Activated naive CD8-positive, alpha-beta T cell (primary cell): ENCODE results near the gene SYNGR3.
A peak's percentile ranks its signal among the peaks of the same experiment; 100 is the strongest.
"Not testable (repeated sequence)": the region's sequence is repeated elsewhere in the genome, so short reads cannot be mapped to it uniquely, and the experiment has no call there.

ENCODE experiments used
- H3K27ac Mint-ChIP-seq: one replicate; pipeline ENCODE4 v1.8.0; 2021; ENCODE audit warnings: mixed read lengths
- H3K27me3 Mint-ChIP-seq: one replicate; pipeline ENCODE4 v1.8.0; 2021; ENCODE audit warnings: mixed read lengths
- H3K36me3 Mint-ChIP-seq: one replicate; pipeline ENCODE4 v1.8.0; 2021; ENCODE audit warnings: mixed read lengths
- H3K4me1 Mint-ChIP-seq: one replicate; pipeline ENCODE4 v1.8.0; 2021; ENCODE audit warnings: low read depth, mixed read lengths
- H3K4me3 Mint-ChIP-seq: one replicate; pipeline ENCODE4 v1.8.0; 2021; ENCODE audit warnings: mild to moderate bottlenecking, mixed read lengths
- H3K9me3 Mint-ChIP-seq: one replicate; pipeline ENCODE4 v1.8.0; 2021; ENCODE audit warnings: low read depth, mixed read lengths

Gene SYNGR3

DNA sequence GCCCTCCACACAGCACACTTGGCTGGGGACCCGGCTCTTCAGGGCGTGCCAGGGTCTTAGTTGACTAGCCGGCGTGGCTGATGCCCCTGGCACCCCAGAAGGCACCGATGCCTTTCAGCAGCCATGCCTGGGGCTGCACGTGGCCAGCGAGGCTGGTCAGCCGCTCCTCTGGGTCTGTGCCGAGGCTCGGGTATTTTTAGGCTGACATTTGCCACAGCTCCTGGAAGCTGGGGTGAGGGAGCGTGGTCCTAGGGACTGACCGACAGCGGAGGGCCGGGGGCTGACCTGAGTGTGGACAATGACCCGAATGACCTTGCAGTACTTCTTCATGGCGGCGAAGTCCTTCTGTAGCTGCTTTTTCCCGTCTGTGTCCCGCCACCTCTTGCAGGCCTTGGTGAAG is 39.2 kb upstream of the SYNGR3 start:
- H3K27me3 Mint-ChIP-seq = no peaks in the 10 kb centered on the region
- H3K27ac Mint-ChIP-seq = no peak overlapping the region
- no peaks in the 10 kb centered on the region for H3K36me3 Mint-ChIP-seq
- no peaks in the 10 kb centered on the region for H3K9me3 Mint-ChIP-seq
- H3K4me1 Mint-ChIP-seq = no peaks in the 10 kb centered on the region
- no peak overlapping the region for H3K4me3 Mint-ChIP-seq

DNA sequence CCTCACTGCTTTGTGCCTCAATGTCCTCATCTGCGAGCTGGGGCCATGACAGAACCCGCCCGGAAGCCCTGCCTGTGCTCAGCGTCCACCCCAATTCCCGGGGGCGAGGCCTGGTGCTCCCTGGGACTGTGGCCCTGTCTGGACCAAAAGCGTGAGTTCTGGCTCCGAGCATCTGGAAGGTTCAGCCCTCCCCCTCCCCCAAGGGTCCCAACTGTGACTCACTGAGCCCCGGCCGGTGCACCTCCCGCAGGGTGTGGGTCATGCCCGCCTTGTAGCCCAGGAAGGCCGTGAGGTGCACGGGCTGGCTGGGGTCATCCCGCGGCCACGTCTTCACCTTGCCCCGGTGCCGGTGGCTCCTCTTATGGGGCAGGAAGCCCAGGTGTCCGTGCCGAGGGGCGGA is 36.0 kb upstream of the SYNGR3 start:
- Mint-ChIP-seq H3K4me1 (no peaks in the 10 kb centered on the region), H3K27me3 (no peaks in the 10 kb centered on the region)

DNA sequence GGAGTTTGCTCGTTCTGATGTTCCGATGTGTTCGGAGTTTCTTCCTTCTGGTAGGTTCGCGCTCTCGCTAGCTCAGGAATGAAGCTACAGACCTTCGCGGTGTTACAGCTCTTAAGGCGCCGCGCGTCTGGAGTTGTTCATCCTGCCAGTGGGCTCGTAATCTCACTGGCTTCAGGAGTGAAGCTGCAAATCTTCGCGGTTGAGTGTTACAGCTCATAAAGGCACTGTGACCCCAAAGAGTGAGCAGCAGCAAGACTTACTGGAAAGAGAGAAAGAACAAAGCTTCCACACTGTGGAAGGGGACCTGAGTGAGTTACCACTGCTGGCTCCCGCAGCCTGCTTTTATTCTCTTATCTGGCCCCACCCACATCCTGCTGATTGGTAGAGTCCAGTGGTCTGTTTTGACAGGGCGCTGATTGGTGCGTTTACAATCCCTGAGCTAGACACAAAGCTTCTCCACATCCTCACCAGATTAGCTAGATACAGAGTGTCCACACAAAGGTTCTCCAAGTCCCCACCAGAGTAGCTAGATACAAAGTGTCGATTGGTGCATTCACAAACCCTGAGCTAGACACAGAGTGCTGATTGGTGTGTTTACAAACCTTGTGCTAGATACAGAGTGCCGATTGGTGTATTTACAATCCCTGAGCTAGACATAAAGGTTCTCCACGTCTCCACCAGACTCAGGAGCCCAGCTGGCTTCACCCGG is 32.2 kb upstream of the SYNGR3 start:
- H3K9me3 Mint-ChIP-seq, H3K4me3 Mint-ChIP-seq, H3K27me3 Mint-ChIP-seq: not testable (repeated sequence)

More for the DNA sequence above, 36.0 kb upstream of the SYNGR3 start:
- no peak overlapping the region for H3K27ac Mint-ChIP-seq
- H3K9me3 Mint-ChIP-seq = no peaks in the 10 kb centered on the region
- H3K36me3 Mint-ChIP-seq = no peaks in the 10 kb centered on the region
- no peak overlapping the region for H3K4me3 Mint-ChIP-seq

DNA sequence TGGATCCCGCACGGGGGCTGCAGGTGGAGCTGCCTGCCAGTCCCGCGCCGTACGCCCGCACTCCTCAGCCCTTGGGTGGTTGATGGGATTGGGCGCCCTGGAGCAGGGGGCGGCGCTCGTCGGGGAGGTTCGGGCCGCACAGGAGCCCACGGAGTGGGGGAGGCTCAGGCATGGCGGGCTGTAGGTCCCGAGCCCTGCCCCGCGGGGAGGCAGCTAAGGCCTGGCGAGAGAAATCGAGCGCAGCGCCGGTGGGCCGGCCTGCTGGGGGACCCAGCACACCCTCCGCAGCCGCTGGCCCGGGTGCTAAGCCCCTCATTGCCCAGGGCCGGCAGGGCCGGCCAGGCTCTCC is 31.7 kb upstream of the SYNGR3 start:
- not testable (repeated sequence) for H3K27me3 Mint-ChIP-seq, H3K36me3 Mint-ChIP-seq, H3K27ac Mint-ChIP-seq, H3K9me3 Mint-ChIP-seq, H3K4me3 Mint-ChIP-seq
- H3K4me1 Mint-ChIP-seq = peaks cover 20% of the 10 kb centered on the region

More for the DNA sequence above, 32.2 kb upstream of the SYNGR3 start:
- peaks cover 20% of the 10 kb centered on the region for H3K4me1 Mint-ChIP-seq
- not testable (repeated sequence) for H3K36me3 Mint-ChIP-seq, H3K27ac Mint-ChIP-seq

DNA sequence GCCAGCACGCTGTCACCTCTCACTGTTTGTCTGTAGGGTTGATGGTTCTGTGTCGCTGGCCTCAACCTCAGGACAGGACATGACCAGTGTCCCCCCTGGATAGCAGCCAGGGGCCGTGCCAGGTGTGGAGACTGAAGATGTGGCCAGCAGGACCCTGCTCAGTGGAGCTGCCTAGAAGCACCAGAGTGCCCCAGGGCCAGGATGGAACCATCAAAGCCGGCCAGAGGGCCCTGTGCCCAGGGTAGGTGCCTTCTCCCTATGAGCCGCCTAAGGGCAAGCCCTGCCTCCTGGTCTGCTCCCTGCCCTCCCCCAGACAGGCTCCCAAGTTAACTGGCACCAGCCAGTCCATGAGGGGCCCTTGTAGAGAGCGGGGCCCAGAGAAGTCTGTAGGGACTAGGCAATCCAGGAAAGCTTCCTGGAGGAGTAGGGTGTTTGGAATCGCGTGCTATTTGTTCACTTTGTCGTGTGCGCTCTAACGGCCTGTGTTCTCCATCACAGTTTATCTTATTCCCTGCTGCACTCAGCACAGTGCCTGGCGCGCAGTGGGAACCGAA is 31.0 kb upstream of the SYNGR3 start:
- H3K4me1 Mint-ChIP-seq = peaks cover 25% of the 10 kb centered on the region
- peaks cover 3% of the 10 kb centered on the region for H3K36me3 Mint-ChIP-seq
- H3K9me3 Mint-ChIP-seq = no peaks in the 10 kb centered on the region
- H3K4me3 Mint-ChIP-seq = peak overlapping the region; percentile 94
- no peak overlapping the region for H3K27ac Mint-ChIP-seq
- H3K27me3 Mint-ChIP-seq = no peaks in the 10 kb centered on the region

DNA sequence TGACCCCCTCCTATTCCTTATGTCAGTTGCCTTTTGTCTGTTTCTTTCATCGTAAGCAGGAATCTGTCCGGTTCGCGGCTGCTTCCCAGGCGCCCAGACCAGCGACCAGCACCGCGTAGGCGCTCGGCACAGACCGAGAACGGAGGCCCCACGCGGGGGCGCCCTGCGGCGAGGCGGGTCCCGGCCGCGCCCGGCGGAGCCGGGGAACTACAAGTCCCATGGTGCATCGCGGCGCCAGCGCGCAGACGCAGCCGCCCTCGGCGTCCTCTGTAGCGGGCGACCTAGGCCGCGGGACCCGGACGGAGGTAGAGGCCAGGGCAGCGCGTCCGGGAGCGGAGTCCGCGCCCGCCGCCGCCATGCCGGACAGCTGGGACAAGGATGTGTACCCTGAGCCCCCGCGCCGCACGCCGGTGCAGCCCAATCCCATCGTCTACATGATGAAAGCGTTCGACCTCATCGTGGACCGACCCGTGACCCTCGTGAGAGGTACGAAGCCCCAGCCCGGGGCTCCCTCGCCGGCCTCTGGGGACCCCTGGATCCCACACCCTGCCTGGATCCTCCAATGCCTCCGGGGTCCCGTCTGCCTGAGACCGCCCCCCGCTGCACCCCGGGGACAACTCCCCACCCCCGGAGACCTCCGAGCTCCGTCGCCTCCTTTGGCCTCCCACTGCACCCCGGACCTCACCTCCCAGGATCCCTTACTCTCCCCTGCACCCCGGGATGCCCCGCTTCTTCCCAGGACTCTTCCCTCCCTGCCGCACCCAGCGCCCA is 30.3 kb upstream of the SYNGR3 start, which contains the start of gene NDUFB10:
TSS of gene NDUFB10 (plus strand) at position 270 of the 771 bp plus-strand sequence. CDS start at position 357, 87 bp downstream.
- Mint-ChIP-seq H3K36me3 (peaks cover 6% of the 10 kb centered on the region), H3K27me3 (no peaks in the 10 kb centered on the region), H3K4me3 (peak within 1 kb of the TSS; percentile 94), H3K9me3 (no peaks in the 10 kb centered on the region), H3K4me1 (peaks cover 28% of the 10 kb centered on the region), H3K27ac (peak within 1 kb of the TSS; percentile 91)

DNA sequence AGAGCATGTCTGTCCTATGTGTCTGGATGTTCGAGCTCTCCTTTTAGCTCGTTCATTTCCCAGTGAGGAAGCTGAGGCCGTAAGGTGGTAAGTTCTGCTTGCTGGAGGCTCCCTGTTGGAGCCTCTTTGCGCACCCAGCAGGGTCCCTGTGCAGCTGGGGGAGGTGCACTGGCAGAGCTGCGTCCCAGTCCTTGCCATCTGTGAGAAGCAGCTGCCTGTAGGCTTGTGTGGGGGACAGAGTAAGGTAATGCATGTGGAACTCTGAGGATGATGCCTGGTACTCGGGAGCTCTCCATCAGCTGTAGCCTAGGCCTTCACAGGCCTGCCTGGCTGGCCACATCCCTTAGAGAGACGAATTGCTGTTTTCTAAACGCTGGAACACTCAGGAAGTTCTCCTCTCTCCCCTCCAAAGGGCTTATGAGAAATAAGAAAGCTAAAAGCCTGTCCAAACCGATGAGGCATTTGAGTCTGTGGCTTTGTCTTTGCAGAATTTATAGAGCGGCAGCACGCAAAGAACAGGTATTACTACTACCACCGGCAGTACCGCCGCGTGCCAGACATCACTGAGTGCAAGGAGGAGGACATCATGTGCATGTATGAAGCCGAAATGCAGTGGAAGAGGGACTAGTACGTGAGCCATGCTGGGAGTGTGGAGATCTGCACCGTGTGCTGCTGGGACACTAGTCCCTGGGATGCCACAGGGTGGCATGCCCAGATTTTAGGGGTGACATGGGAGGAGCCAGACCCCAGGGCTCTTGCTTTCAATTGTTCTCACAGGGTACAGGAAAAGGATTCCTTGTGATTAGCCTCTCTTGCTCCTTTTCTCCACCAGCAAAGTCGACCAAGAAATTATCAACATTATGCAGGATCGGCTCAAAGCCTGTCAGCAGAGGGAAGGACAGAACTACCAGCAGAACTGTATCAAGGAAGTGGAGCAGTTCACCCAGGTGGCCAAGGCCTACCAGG is 28.8 kb upstream of the SYNGR3 start:
- peaks cover 9% of the 10 kb centered on the region for H3K36me3 Mint-ChIP-seq
- H3K4me3 Mint-ChIP-seq = peak overlapping the region; percentile 94
- no peaks in the 10 kb centered on the region for H3K27me3 Mint-ChIP-seq
- peaks cover 33% of the 10 kb centered on the region for H3K4me1 Mint-ChIP-seq
- no peaks in the 10 kb centered on the region for H3K9me3 Mint-ChIP-seq
- peak overlapping the region; percentile 91 for H3K27ac Mint-ChIP-seq

DNA sequence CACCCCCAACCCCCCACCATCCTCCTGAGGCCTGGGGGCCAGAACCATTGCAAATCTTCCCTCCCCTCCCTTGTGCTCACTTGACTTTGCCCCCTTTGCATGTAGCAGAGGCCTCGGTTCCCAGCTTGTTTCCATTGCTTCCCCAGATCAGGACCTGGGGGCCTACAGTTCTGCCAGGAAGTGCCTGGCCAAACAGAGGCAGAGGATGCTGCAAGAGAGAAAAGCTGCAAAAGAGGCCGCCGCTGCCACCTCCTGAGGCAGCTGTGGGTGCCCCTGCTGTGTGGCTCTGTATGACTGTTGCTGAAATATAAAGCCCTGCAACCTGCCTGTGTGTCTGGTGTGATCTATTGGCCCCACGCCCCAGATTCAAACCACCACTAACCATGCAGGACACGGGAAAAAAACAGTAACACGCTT is 28.1 kb upstream of the SYNGR3 start:
- H3K4me1 Mint-ChIP-seq = peaks cover 33% of the 10 kb centered on the region
- no peaks in the 10 kb centered on the region for H3K27me3 Mint-ChIP-seq
- peak overlapping the region; percentile 98 for H3K4me3 Mint-ChIP-seq
- H3K36me3 Mint-ChIP-seq = peaks cover 9% of the 10 kb centered on the region
- peak overlapping the region; percentile 97 for H3K27ac Mint-ChIP-seq
- H3K9me3 Mint-ChIP-seq = no peaks in the 10 kb centered on the region

DNA sequence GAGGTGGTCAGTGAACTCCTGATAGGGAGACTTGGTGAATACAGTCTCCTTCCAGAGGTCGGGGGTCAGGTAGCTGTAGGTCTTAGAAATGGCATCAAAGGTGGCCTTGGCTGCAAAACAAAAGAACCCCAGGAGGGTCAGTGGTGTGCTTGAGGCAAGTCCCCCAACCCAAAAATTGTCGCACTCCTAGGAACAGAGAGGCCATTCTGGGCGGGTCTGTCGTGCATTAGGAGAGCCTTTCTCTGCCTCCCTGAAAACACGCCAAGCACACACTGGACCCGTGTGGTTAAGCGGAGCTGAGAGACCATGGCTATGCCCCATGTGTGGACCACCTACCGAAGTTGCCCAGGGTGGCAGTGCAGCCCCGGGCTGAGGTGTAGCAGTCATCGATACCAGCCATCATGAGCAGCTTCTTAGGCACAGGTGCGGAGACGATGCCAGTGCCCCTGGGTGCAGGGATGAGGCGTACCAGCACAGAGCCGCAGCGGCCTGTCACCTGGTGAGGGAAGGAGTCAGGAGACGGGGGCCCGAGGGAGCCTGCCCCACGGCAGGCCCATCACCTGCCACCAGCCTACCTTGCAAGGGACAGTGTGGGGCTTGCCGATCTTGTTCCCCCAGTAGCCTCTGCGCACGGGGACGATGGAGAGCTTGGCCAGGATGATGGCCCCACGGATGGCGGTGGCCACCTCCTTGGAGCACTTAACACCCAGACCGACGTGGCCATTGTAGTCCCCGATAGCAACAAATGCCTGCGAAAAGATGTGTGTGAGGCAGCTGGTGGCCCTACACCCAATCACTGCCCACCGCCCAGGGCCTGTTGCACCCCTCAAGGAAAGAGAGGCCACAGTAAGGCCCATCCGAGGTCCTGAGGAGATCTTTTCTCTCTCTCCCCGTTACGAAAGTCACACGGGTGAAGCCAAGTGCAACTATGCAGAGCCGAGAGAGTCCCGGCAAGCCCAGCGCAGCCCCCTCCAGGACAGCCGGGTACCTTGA is 27.3 kb upstream of the SYNGR3 start:
- not testable (repeated sequence) for H3K9me3 Mint-ChIP-seq, H3K27me3 Mint-ChIP-seq, H3K36me3 Mint-ChIP-seq
- Mint-ChIP-seq H3K27ac (peak overlapping the region; percentile 97), H3K4me3 (peak overlapping the region; percentile 98), H3K4me1 (peaks cover 35% of the 10 kb centered on the region)

DNA sequence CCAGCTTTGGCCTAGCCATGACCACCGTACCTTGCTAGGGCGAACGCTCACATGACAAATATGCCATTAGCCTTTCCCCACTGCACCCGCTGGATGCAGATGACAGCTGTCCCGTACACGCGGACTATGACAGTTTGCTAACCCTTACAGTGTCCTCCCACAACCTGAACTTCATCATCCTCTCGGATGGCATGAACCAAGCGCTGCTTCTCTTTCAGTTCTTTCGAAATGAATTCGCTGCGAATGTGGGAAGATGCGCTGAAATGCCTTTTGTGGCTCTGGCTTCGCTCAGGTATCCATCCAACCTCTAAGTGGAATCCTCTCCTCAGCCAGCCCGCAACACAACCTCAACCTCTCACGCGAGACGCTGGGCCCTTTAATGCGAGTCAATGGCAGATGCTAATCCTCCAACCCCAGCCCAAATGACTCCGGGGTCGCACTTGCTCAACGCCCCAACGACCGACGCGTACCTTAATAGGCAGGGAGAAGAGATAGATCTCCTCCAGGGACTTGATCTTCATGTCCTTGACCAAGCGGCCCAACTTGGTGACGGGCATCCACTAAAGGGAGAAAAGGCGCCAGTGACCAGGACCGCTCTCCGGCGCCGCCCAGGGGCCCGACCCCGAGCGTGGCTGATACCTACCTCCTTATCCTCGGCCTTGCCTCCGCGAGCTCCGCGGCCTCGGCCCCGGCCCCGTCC is 25.8 kb upstream of the SYNGR3 start:
- peak overlapping the region; percentile 97 for H3K27ac Mint-ChIP-seq
- peak overlapping the region; percentile 98 for H3K4me3 Mint-ChIP-seq
- H3K4me1 Mint-ChIP-seq = peaks cover 35% of the 10 kb centered on the region
- no peaks in the 10 kb centered on the region for H3K27me3 Mint-ChIP-seq
- no peaks in the 10 kb centered on the region for H3K9me3 Mint-ChIP-seq
- peaks cover 9% of the 10 kb centered on the region for H3K36me3 Mint-ChIP-seq

DNA sequence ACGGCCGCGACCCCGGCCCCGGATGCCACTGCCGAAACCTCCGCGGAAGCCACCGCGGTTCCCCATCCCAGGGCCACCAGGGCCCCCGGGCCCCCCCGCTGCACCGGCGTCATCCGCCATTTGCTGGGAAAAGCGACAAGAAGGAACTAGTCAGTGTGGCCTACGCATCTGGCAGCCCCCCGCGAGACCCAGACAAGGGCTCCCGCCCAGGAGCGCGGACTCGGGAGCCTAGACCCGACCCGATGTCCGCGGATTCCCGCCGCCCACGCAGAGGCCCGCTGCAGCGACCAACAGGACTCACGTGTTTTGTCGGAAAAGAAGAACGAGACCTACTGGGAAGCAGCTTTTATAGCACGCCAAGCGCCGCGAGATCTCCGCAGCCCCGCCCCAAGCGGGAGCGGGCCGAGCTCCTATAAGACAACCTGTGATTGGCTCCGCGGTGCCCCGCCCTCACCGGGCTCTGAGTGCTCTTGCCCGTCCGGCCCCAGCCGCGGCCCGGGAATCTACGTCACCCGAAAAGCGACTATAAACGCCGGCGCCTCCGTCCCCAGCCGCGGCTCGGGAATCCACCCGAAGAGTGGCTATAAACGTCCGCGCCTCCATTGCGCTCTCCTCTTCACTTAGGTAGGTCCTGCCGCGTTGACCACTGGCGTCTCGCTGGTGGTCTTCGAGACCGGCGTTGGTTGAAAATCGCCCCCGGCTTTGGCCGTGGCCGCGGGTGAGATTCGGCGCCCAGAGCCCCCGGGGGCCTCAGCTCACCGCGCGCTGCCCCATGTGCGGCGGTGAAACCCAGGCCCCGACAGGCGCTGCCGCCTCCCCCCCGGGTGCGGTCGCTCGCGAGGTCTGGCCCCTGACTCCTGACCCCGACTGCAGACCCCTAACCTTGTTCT is 25.0 kb upstream of the SYNGR3 start, which contains the start of gene RPS2:
TSS of gene RPS2 (minus strand) at position 321 of the 890 bp plus-strand sequence. CDS start at position 120, 201 bp downstream.
- Mint-ChIP-seq H3K9me3 (no peaks in the 10 kb centered on the region), H3K36me3 (peaks cover 9% of the 10 kb centered on the region), H3K4me3 (peak within 1 kb of the TSS; percentile 98), H3K27me3 (no peaks in the 10 kb centered on the region), H3K4me1 (peaks cover 32% of the 10 kb centered on the region), H3K27ac (peak within 1 kb of the TSS; percentile 97)

DNA sequence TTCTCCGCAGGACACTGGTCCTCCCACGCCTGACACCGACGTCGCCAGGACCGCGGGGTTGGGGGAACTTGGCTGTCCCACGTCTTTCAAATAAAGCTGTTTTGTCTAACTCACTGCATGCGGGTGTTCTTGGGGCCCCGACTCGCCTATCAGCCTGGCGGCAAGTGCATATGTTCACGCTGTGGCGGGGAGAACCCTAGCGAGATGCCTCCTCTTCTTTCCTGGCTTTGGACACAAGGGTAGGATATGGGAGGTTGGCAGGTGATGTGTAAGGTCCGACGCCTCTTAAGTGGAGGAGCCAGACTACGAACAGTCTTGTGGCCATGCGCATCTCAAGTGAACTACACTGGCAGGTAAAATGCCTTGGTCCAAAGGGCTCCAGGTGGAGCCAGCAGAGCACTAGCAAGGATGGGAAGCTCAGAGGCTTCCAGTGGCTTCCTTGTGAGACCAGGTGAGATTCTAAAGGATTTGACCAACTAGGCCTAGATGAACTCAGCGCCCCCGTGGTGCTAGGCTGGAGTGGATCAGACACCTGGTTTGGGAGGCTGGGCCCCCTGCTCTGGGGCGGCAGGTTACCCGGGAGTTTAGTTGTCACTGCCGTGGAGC is 24.3 kb upstream of the SYNGR3 start:
- Mint-ChIP-seq H3K27me3 (no peaks in the 10 kb centered on the region), H3K9me3 (no peaks in the 10 kb centered on the region), H3K36me3 (peaks cover 9% of the 10 kb centered on the region), H3K4me3 (peak overlapping the region; percentile 98), H3K4me1 (peaks cover 30% of the 10 kb centered on the region), H3K27ac (peak overlapping the region; percentile 97)
